HL-60/S4 (cell line): ENCODE data around the gene MYH11.
"Not testable (repeated sequence)": the region's sequence is repeated elsewhere in the genome, so short reads cannot be mapped to it uniquely, and the experiment has no call there.

Source experiments
- in situ Hi-C: fragments of 300-500 bp; cut with MboI; formaldehyde crosslinking; loops from 2 replicates; pipeline ENCODE4 v1.14.3; 2022; ENCODE audit warnings: low sequenced_read_pairs

MYH11 gene

GRCh38 chr16:15811481-15812400 is 45.1 kb downstream of the MYH11 start:
- in situ Hi-C loops = no loop called here

GRCh38 chr16:15810949-15811348 is 45.9 kb downstream of the MYH11 start:
- in situ Hi-C loops = no loop called here

GRCh38 chr16:15810411-15810810 is 46.4 kb downstream of the MYH11 start:
- in situ Hi-C loops = no loop called here

GRCh38 chr16:15809297-15809696 is 47.5 kb downstream of the MYH11 start:
- in situ Hi-C loops = not testable (repeated sequence)

GRCh38 chr16:15808071-15808470 is 48.8 kb downstream of the MYH11 start:
- in situ Hi-C loops = no loop called here

GRCh38 chr16:15807603-15808009 is 49.2 kb downstream of the MYH11 start:
- in situ Hi-C loops = no loop called here

GRCh38 chr16:15803618-15804017 is 53.2 kb downstream of the MYH11 start:
- in situ Hi-C loops = no loop called here

GRCh38 chr16:15799851-15800495 is 56.9 kb downstream of the MYH11 start:
- in situ Hi-C loops = no loop called here

GRCh38 chr16:15798671-15799070 is 58.2 kb downstream of the MYH11 start:
- in situ Hi-C loops = no loop called here

- in situ Hi-C loops = no loop called here
Observed at GRCh38 chr16:15796885-15797284, 59.9 kb downstream of the MYH11 start.

GRCh38 chr16:15795615-15796014 is 61.2 kb downstream of the MYH11 start:
- in situ Hi-C loops = no loop called here

GRCh38 chr16:15792563-15792971 is 64.3 kb downstream of the MYH11 start:
- in situ Hi-C loops = no loop called here

GRCh38 chr16:15790458-15790857 is 66.4 kb downstream of the MYH11 start:
- in situ Hi-C loops = no loop called here

GRCh38 chr16:15789816-15790215 is 67.0 kb downstream of the MYH11 start:
- in situ Hi-C loops = not testable (repeated sequence)

- in situ Hi-C loops = no loop called here
Observed at GRCh38 chr16:15788846-15789239, 68.0 kb downstream of the MYH11 start.

- in situ Hi-C loops = no loop called here
Observed at GRCh38 chr16:15786501-15786900, 70.3 kb downstream of the MYH11 start.

GRCh38 chr16:15785386-15786059 is 71.3 kb downstream of the MYH11 start:
- in situ Hi-C loops = no loop called here

GRCh38 chr16:15783985-15784384 is 72.8 kb downstream of the MYH11 start:
- in situ Hi-C loops = no loop called here

GRCh38 chr16:15782573-15783365 is 74.1 kb downstream of the MYH11 start:
- in situ Hi-C loops = no loop called here

GRCh38 chr16:15781650-15782049 is 75.2 kb downstream of the MYH11 start:
- in situ Hi-C loops = no loop called here

GRCh38 chr16:15780805-15781204 is 76.0 kb downstream of the MYH11 start:
- in situ Hi-C loops = no loop called here
